HEK293T (cell line): ENCODE data around the gene KIF16B.

ENCODE experiments used
- CTCF ChIA-PET: fragments of 350-600 bp; formaldehyde crosslinking; extraction: SDS; loops from one replicate; lab custom pipeline; 2021; ENCODE audit warnings: antibody characterized with exemption, inconsistent platforms; lab: Yijun Ruan, JAX
- POLR2A ChIA-PET: fragments of 350-600 bp; formaldehyde crosslinking; extraction: SDS; loops from one replicate; lab custom pipeline; 2020; ENCODE audit warnings: antibody characterized with exemption, inconsistent platforms; lab: Yijun Ruan, JAX
- DNase-seq: peaks from one replicate; pipeline ENCODE4 v3.0.0; 2012; ENCODE audit warnings: mixed read lengths; ENCODE audit errors: extremely low spot score
- ARNT ChIP-seq: fragments of 450-650 bp; IDR thresholded peaks from 2 replicates; pipeline ENCODE4 v1.6.1; 2017; ENCODE audit warnings: mild to moderate bottlenecking
- BHLHE40 ChIP-seq: fragments of 450-650 bp; IDR thresholded peaks from 2 replicates; pipeline ENCODE4 v1.6.1; 2016; ENCODE audit warnings: mild to moderate bottlenecking, moderate library complexity, borderline replicate concordance
- CTBP1 ChIP-seq: fragments of 450-650 bp; IDR thresholded peaks from 2 replicates; pipeline ENCODE4 v1.6.1; 2016; ENCODE audit warnings: borderline replicate concordance
- ELF4 ChIP-seq: fragments of 450-650 bp; IDR thresholded peaks from 2 replicates; pipeline ENCODE4 v1.6.1; 2017; ENCODE audit warnings: antibody characterized with exemption
- FOXA1 ChIP-seq: fragments of 450-650 bp; IDR thresholded peaks from 2 replicates; pipeline ENCODE4 v1.6.1; 2016; ENCODE audit warnings: mild to moderate bottlenecking
- FOXK2 ChIP-seq: fragments of 450-650 bp; IDR thresholded peaks from 2 replicates; pipeline ENCODE4 v1.6.1; 2016; ENCODE audit warnings: mild to moderate bottlenecking
- FOXM1 ChIP-seq: fragments of 450-650 bp; IDR thresholded peaks from 2 replicates; pipeline ENCODE4 v1.6.1; 2017; ENCODE audit warnings: mild to moderate bottlenecking, borderline replicate concordance
- HDGF ChIP-seq: fragments of 450-650 bp; IDR thresholded peaks from 2 replicates; pipeline ENCODE4 v1.6.1; 2017; ENCODE audit warnings: antibody characterized with exemption, borderline replicate concordance
- L3MBTL2 ChIP-seq: fragments of 450-650 bp; conservative IDR thresholded peaks from 2 replicates; pipeline ENCODE4 v1.6.1; 2016; ENCODE audit warnings: mild to moderate bottlenecking
- LEF1 ChIP-seq: fragments of 450-650 bp; IDR thresholded peaks from 2 replicates; pipeline ENCODE4 v1.6.1; 2017; ENCODE audit warnings: mild to moderate bottlenecking, borderline replicate concordance
- NFRKB ChIP-seq: fragments of 450-650 bp; IDR thresholded peaks from 2 replicates; pipeline ENCODE4 v1.6.1; 2016; ENCODE audit warnings: mild to moderate bottlenecking, moderate library complexity
- PKNOX1 ChIP-seq: fragments of 450-650 bp; IDR thresholded peaks from 2 replicates; pipeline ENCODE4 v1.6.1; 2016
- SP1 ChIP-seq: fragments of 450-650 bp; IDR thresholded peaks from 2 replicates; pipeline ENCODE4 v1.6.1; 2017
- SUZ12 ChIP-seq: fragments of 450-650 bp; IDR thresholded peaks from 2 replicates; pipeline ENCODE4 v1.6.1; 2016; ENCODE audit warnings: mild to moderate bottlenecking
- TARDBP ChIP-seq: fragments of 450-650 bp; IDR thresholded peaks from 2 replicates; pipeline ENCODE4 v1.6.1; 2016
- ZNF384 ChIP-seq: fragments of 450-650 bp; IDR thresholded peaks from 2 replicates; pipeline ENCODE4 v1.6.1; 2016

The KIF16B gene

GRCh38 chr20:16395366-16395765 is 177.9 kb downstream of the KIF16B start:
- TF ChIP-seq BHLHE40 (no peak), SP1 (no peak), SUZ12 (no peak), ARNT (no peak), FOXK2 (no peak), LEF1 (no peak), FOXM1 (no peak), CTBP1 (no peak), ELF4 (no peak), L3MBTL2 (no peak), FOXA1 (no peak), NFRKB (no peak)
- ChIA-PET POLR2A (no interaction called here), CTCF (no interaction called here)
- no peak for DNase-seq

GRCh38 chr20:16394784-16395183 is 178.5 kb downstream of the KIF16B start:
- DNase-seq, result no peak
- CTCF ChIA-PET, result no interaction called here
- POLR2A ChIA-PET, result no interaction called here
- TF ChIP-seq FOXM1 (no peak), NFRKB (no peak), ELF4 (no peak), SP1 (no peak), LEF1 (no peak), FOXA1 (no peak), ZNF384 (no peak)

GRCh38 chr20:16393836-16394235 is 179.4 kb downstream of the KIF16B start:
- CTCF ChIA-PET, result no interaction called here
- DNase-seq, result no peak
- POLR2A ChIA-PET, result no interaction called here
- TF ChIP-seq SUZ12 (no peak), ZNF384 (no peak), FOXA1 (no peak), HDGF (no peak), BHLHE40 (no peak), NFRKB (no peak), SP1 (no peak), LEF1 (no peak), ELF4 (no peak), CTBP1 (no peak), FOXK2 (no peak), PKNOX1 (no peak), L3MBTL2 (no peak), ARNT (no peak), FOXM1 (no peak), TARDBP (no peak)

- POLR2A ChIA-PET, result no interaction called here
- TF ChIP-seq SUZ12 (no peak), PKNOX1 (no peak), CTBP1 (no peak), FOXA1 (no peak), ELF4 (no peak), ZNF384 (no peak), HDGF (no peak), SP1 (no peak), NFRKB (no peak), FOXK2 (no peak), ARNT (no peak), TARDBP (no peak), LEF1 (no peak), BHLHE40 (no peak), FOXM1 (no peak), L3MBTL2 (no peak)
- CTCF ChIA-PET, result no interaction called here
- no peak for DNase-seq
Measured at GRCh38 chr20:16393297-16393696, 180.0 kb downstream of the KIF16B start.

GRCh38 chr20:16392346-16392745 is 180.9 kb downstream of the KIF16B start:
- DNase-seq, result no peak
- CTCF ChIA-PET, result no interaction called here
- TF ChIP-seq TARDBP (no peak), FOXM1 (no peak)

GRCh38 chr20:16390991-16391390 is 182.3 kb downstream of the KIF16B start:
- DNase-seq, result no peak
- CTCF ChIA-PET, result no interaction called here
- TF ChIP-seq ZNF384, result no peak
- TF ChIP-seq FOXK2, result no peak
- no peak for TF ChIP-seq LEF1
- TF ChIP-seq ARNT, result no peak
- no peak for TF ChIP-seq FOXA1
- TF ChIP-seq TARDBP, result no peak
- no peak for TF ChIP-seq HDGF
- TF ChIP-seq FOXM1, result no peak
- TF ChIP-seq NFRKB, result no peak
- no peak for TF ChIP-seq L3MBTL2
- TF ChIP-seq ELF4, result no peak
- no peak for TF ChIP-seq BHLHE40
- no peak for TF ChIP-seq CTBP1
- TF ChIP-seq PKNOX1, result no peak
- POLR2A ChIA-PET, result no interaction called here

More at GRCh38 chr20:16392346-16392745, 180.9 kb downstream of the KIF16B start:
- POLR2A ChIA-PET, result no interaction called here

GRCh38 chr20:16388731-16389130 is 184.5 kb downstream of the KIF16B start:
- TF ChIP-seq TARDBP (no peak), BHLHE40 (no peak), ZNF384 (no peak), ELF4 (no peak), L3MBTL2 (no peak), ARNT (no peak), PKNOX1 (no peak)
- ChIA-PET CTCF (no interaction called here), POLR2A (no interaction called here)
- DNase-seq, result no peak
